Rectal smooth muscle tissue (tissue), 1 donor: Measurements from ENCODE around the gene ATPAF2.

Experiments used
- H3K27ac ChIP-seq: one replicate; pipeline ENCODE4 v1.7.0; 2013; ENCODE audit warnings: low read depth, low read length, inconsistent platforms
- H3K27me3 ChIP-seq: one replicate; pipeline ENCODE4 v1.7.0; 2013; ENCODE audit warnings: low read length; ENCODE audit not compliant: control insufficient read depth, insufficient read depth
- H3K36me3 ChIP-seq: one replicate; pipeline ENCODE4 v1.7.0; 2013; ENCODE audit warnings: low read length; ENCODE audit not compliant: control insufficient read depth, insufficient read depth
- H3K4me1 ChIP-seq: one replicate; pipeline ENCODE4 v1.7.0; 2013; ENCODE audit warnings: low read length; ENCODE audit not compliant: control insufficient read depth, insufficient read depth
- H3K4me3 ChIP-seq: one replicate; pipeline ENCODE4 v1.7.0; 2013; ENCODE audit warnings: low read length
- H3K9ac ChIP-seq: one replicate; pipeline ENCODE4 v1.7.0; 2013; ENCODE audit warnings: low read length

Gene ATPAF2

DNA sequence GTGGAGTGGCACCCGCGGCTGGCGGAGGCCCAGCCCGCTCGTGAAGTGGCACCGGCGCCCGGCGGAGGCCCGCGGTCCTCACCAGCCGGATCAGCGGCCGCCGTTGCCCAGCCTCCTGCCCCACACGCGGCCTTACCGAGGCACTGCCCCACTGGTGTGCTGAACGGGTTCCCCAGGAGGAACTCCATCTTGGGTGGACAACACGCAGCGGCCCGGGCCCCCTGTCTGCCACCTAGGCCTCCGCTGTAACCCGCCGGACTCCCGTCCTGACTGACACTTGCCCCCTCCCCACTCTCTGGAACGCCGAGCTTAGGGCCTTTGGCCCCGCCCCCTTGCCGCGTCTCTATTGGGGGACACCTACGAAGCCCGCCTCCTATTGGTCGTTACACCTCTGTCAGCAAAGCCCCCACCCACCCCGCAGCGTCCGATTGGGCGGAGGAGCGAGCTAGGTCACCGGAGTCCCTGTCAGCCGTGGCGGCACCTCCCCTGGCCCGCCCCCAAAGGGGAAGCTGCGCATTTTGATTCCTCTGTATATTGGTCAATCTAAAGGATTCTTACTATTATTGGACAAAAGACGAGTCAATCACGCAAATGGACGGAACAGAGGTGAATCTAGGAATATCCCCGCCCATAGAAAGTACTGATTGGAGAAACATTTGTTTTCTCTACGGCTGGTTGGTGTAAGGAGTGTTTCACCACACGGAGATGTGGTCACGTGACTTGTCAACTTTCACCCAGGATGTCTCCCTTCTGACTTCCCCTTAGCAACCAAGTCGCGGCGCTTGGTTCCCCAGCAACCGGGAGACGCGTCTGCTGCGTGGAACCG is 66.6 kb downstream of the ATPAF2 start, which contains the start of the genes DRC3 and TOM1L2:
Gene DRC3, plus strand, starts transcription at position 737 of the 826 bp plus-strand sequence. CDS start 4,737 bp downstream, outside the sequence.
Gene TOM1L2, minus strand, starts transcription at position 275 of the 826 bp plus-strand sequence. Its CDS starts 87 bp downstream, at position 188.
- peak within 1 kb of the TSS; percentile 80 for H3K27ac ChIP-seq
- peaks cover 12% of the 10 kb centered on the region for H3K4me1 ChIP-seq
- peak within 1 kb of the TSS; percentile 81 for H3K4me3 ChIP-seq
- H3K9ac ChIP-seq, result peak within 1 kb of the TSS; percentile 45
- no peaks in the 10 kb centered on the region for H3K36me3 ChIP-seq
- no peaks in the 10 kb centered on the region for H3K27me3 ChIP-seq

DNA sequence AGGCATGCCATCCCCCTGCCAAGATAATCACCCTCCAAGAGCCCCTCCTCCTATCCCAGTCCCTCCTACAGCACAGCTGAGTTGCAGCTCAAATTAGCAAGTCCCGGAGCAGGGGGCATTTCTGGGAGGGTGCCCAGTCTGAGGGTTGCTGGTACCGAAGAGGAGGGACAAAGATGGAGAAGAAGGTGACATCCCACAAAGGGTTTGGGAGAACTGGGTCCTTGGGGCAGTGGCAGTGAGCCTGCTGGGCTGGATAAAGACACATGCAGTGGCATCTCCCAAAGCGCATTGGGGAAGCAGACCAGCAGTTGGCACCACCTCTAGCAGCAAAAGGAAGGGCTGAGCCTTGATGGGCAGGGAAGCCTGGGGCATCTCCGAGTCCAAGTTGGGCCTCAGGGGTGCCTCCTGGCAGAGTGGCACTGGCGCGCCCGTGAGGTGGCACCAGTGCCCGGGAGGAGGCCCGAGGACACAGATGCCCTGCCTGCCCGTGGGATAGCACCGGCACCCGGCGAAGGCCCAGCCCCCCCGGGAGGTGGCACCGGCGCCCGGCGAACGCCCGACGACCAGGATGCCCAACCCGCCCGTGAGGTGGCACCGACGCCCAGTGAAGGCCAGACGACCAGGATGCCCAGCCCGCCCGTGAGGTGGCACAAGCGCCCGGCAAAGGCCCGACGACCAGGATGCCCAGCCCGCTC is 67.4 kb downstream of the ATPAF2 start:
- peak overlapping the region; percentile 80 for H3K27ac ChIP-seq
- peaks cover 12% of the 10 kb centered on the region for H3K4me1 ChIP-seq
- no peaks in the 10 kb centered on the region for H3K27me3 ChIP-seq
- peak overlapping the region; percentile 81 for H3K4me3 ChIP-seq
- H3K36me3 ChIP-seq, result no peaks in the 10 kb centered on the region
- peak overlapping the region; percentile 45 for H3K9ac ChIP-seq

DNA sequence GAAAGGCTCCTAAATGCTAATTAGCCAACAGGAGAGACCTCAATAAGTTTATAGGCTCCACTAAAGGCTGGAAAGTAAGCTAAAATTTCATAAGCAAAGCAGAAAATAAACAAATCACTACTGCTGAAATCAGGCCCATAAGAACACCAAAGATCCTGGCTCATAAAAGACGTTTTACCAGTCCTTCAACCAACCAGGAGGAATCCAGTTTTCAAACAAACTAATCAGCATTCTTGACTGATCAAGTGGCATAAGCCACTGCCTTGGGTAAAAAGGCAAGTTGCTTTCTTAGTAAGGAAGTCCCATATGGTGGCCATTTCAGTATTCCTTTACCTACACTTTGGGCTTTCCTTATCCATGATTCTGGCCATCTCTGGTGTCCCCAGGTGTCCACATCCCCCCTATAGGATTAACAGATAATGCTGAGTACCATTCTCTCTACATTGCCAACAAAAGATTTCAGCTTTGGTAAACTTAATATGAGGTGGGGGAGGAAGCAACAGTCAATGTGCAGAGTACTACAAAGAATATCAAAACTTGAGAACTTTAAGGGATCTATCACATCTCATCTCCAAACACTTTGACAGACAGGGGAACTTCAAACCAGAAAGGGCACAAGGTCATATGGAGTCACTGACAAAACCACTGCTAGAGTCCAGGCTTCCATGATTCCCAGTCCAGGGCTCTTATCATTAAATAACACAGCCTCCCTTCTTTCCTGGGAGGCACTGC is 68.1 kb downstream of the ATPAF2 start:
- peak overlapping the region; percentile 26 for H3K9ac ChIP-seq
- peaks cover 12% of the 10 kb centered on the region for H3K4me1 ChIP-seq
- no peak overlapping the region for H3K27ac ChIP-seq
- H3K36me3 ChIP-seq, result no peaks in the 10 kb centered on the region
- peak overlapping the region; percentile 81 for H3K4me3 ChIP-seq
- no peaks in the 10 kb centered on the region for H3K27me3 ChIP-seq
